Measurements from ENCODE around the gene GALT.

Gene GALT

DNA sequence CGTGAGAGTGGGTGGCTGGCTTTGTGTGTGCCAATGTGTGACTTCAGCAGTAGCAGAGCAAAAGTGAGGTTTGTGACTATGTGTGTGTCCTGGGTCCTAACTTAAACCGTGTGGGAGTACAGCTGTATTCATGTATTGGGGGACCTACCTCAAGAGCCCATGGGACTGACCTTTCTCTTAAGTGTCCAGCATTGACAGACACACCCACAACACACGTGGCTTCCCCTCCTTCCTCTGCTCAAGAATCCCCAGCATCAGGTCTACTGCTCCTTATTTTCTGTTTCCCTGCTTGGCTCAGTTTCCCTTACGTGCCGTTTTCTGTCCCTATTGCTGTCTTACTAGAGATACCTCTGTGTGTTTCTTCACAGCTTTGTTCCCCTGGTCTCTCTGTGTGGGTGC, 6.1 kb downstream of the GALT start:
- DNase-seq, result no peak

GRCh38 chr9:34653151-34654072, 6.9 kb downstream of the GALT start:
- no peak for DNase-seq

GRCh38 chr9:34654323-34655051, 8.0 kb downstream of the GALT start:
- no peak for DNase-seq

DNA sequence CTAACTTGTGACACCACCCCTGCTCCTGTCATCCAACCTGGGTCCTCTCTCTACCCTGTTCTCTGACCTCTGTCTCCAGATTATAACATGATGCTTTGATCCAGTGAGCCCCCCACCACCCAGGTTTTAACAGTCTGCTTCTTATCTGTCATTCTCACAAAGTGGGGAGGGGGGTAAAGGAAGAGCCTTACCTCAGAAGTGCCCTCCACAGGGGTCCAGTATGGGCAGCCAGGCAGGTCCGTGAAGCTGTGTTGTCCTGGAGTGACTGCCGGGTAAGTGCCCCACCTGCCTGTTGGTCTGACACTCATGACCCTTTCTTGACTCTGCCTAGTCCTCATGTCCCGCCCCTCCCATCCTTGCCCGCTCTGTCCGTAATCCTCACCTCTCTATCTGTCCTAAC, 8.9 kb downstream of the GALT start:
- no peak for DNase-seq

GRCh38 chr9:34656992-34657391, 10.5 kb downstream of the GALT start:
- no peak for DNase-seq

DNA sequence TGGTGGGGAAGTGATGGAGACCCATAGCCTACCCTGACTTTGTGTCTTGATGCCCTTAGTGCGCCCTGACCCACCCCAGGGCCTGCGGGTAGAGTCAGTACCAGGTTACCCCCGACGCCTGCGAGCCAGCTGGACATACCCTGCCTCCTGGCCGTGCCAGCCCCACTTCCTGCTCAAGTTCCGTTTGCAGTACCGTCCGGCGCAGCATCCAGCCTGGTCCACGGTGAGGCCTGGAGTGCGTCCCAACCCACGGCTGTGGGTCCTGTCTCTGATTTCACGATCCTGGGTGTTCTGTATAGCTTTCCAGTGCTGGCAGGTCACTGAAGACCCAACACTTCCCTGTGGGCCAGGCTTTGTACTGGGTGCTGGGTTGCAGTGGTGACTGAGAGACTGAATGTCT, 12.0 kb downstream of the GALT start:
- DNase-seq, result no peak

GRCh38 chr9:34659592-34660253, 13.2 kb downstream of the GALT start:
- DNase-seq, result no peak

DNA sequence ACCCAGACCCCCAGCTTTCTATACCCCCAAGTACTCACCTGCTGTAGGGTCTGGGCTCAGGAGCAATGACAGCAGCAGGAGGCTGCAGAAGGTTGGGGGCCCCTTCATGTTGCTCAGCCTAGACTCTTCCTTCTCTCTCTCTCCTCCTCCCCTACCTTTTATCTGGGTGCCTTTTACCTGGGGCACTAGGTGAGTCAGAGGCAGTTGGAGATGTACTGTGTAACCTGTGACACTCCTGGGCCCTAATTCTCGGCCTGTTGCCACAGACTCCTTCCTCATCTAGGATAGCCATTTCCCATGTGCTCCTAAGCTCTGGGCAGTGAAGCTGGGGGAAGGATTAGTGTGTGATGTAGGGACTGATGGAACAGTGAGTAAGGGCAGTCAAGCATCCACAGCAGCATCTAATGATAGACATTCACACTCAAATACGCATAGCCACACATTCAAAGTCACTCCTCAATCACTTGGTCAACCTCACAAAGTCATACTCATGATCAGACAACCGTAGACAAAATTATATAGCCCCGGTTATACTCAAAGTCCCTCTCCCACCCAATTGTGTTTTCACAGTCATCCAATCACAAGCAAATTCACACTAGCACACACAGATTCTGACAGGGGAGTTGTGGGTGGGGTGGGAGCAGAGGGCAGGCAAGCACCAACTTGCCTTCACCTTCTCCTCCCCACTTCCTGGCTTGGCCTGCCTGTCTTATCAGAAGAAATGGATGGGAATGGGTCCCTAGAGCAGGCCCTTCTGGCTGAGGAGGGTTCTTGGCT, 16.2 kb downstream of the GALT start, which contains the start of gene CCL27:
Gene CCL27 (minus strand): TSS at position 132 of the 777 bp plus-strand sequence. CDS start 24 bp downstream, at position 108.
- DNase-seq, result peak; percentile 27

DNA sequence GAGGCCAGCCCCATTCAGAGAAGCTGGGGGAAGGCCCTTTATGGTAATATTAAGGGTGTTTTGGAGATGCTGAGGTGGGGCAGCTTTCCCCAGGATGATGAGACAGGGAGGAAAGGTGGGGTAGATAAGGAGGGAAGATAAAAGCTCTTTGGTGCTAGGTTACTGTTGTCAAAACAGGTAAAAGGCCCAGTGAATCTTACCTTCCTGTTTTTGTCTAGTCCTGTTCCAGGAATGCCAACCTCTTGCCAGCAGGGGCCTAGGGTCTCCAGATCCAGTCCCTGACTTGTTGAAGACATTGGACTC, 16.8 kb downstream of the GALT start:
- peak; percentile 83 for DNase-seq

- peak; percentile 85 for DNase-seq
Measured at GRCh38 chr9:34664281-34665066, 18.0 kb downstream of the GALT start.

GRCh38 chr9:34665067-34665380, 18.5 kb downstream of the GALT start:
- DNase-seq, result no peak

DNA sequence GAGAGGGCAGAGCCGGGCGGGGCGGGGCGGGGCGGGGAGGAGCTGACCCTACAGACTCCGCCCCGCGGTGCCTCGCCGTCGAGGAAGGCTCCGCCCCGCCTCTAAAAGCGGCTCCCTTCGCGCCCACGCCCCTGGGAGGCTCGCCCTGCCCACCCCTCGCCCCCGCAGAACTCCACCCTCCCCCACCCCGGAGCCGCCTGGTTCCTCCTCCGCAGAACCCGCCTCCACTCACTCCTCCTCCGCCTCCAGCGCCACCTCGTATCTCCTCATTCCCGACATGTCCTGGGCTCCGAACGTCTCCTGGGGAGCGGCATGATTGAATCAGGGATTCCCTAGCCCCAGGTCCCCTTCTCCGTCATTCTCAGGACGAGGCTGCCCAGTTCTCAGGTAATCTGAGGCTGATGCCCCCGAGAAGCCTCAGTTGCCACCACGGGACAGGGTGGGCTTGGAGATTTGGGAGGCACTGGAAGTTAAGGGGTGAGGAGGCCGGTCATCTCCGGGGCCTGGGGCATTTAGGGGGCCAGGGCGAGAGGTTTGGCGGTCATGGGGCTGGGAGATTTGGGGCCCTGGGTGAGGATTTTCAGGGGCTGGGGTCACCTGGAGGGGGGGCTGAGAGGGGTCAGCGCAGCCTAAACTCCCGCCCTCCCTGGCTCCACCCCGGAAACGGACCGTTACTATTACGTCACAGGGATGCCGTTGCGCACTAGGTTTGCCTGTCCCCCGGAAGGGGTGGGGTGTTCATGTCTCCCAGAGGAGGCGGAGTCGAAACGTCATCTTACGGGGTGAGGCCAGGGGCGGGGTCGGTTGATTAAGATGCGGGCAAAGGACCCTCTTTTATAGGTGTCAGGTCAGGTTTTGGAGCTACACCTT, 19.1 kb downstream of the GALT start:
- peak; percentile 93 for DNase-seq

- DNase-seq, result no peak
Measured at GRCh38 chr9:34669809-34670562, 23.5 kb downstream of the GALT start.

- no peak for DNase-seq
Measured at GRCh38 chr9:34671307-34671706, 24.8 kb downstream of the GALT start.

GRCh38 chr9:34674440-34674839, 28.0 kb downstream of the GALT start:
- DNase-seq, result no peak

DNA sequence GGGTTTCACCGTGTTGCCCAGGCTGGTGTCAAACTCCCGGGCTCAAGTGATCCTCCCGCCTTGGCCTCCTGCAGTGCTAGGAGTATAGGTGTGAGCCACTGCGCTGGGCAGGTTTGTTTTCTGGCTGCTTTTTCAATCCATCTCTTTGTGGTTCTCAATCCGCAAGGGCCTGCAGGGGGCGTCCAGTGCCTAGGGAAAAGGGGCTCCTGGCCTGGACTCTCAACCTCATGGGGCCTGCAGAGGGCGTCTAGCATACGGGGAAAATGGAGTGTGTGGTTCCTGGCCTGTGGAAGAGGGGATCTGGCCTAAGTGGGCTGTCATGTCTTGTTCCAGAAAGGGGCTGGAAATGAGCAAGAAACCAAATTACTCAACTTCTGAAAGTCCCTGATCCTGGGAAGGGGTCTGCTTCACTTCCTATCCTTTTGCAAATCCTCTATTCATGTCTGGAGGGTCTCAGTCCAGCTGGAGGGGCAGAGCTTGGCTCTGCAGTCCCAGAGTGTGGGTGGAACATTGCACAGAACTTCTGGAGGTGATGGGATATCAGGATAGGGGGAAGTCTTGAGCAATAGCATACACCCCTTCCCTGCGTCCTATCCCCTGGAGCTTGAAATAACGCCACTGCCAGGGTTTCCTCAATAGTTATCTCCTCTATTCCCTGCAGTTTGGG, 28.7 kb downstream of the GALT start:
- DNase-seq, result peak; percentile 62

DNA sequence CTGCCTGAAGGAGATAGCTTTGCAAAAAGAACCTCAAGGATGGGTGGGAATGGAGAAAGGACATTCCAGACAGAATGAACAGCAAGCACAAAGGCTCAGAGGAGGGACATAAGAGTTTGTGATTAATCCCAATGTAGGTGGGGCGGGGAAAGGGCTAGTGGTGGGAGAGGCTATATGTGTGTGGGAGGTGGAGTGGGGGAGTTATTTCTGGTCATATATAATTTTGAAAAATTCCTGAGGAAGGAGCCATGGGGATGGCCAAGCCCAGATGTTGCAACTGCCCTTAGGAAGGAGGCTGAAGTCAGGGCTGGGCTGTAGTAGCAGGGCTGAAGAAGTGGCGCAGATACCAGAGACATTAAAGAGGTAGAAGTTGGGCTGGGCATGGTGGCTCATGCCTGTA, 29.4 kb downstream of the GALT start:
- no peak for DNase-seq

DNA sequence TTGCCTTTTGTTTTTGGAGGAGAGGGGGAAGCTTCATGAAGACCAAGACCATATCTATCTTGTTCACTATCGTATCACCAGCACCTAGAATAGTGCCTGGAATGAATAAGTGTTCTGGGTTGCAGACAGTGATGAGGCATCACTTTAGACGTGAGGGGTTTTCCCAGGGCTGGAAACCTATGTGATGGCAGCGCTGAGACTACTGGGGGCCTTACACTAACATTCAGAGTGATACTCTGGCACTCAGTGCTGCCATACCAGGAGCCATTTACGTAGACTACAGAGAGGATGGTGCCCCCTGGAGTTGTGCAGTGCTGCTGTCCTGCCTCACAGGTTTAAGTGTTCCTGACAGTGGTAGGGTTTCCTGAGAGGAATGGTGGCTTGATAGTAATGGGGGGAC, 37.7 kb downstream of the GALT start:
- DNase-seq, result no peak

DNA sequence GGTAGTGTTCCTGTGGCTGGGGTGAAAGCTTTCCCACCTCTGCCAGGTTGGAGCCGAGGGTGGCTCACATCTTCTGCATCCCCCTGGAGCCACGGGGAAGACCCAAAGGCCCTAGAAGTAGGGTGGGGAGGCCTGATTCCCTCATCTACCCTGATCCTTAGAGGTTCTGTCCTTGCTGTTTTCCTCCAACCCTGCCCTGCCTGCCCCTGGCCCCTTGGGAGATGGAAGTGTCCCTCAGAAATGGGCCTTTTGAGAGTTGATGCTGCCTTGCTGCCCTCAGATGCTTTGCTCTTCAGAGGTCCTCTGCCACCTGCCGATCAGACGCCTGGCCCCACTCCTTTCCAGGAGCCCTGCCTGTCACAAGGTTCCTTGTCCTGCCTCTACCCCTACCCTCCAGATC, 38.3 kb downstream of the GALT start:
- DNase-seq, result no peak

DNA sequence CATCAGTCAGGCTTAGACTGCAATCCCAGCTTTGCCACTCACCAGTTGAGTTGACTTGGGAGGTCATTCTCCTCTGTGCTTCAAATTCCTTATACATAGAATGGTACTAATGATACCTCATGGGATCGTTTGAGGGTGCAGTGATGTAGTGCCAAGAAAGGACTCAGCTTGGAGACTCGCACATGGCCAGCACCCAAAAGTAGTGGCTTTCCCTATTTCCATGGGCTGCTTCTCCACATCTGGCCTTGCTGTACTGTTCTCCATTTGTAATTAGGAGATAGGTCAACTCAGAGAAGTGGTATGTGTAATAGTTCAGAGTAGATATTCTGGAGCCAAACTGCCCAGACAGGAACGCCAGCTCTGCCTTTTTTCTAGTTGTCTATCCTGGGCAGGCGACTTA, 39.1 kb downstream of the GALT start:
- no peak for DNase-seq

All from CD4-positive, alpha-beta T cell treated with Interleukin-10 for 1 hour (primary cell).